HG02763 (cell line): Measurements from ENCODE around the gene NAT8.
"Not testable (repeated sequence)": the region's sequence is repeated elsewhere in the genome, so short reads cannot be mapped to it uniquely, and the experiment has no call there.

Source experiments
- ATAC-seq: cut with Tn5 transposase; IDR thresholded peaks from one replicate; pipeline ENCODE4 v1.9.1; 2021; ENCODE audit warnings: mild to moderate bottlenecking, moderate library complexity; ENCODE audit not compliant: unreplicated experiment

NAT8 gene

DNA sequence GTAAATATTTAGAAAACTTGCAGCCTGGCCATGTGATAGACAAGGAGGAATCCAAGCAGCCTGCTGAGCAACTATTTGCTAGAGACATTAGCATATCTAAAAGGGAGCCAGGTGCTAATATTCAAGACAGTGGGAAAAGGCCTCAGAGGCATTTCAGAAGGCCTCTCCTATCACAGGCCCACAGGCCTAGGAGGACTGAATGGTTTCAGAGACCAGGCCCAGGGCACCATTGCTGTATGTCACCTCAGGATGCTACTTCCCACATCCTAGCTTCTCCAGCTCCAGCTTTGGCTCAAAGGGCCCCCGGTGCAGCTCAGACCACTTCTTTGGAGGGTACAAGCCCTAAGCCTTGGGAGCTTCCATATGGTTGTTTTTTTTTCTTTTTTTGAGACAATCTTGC, 3.8 kb downstream of the NAT8 start:
- ATAC-seq: no peak

DNA sequence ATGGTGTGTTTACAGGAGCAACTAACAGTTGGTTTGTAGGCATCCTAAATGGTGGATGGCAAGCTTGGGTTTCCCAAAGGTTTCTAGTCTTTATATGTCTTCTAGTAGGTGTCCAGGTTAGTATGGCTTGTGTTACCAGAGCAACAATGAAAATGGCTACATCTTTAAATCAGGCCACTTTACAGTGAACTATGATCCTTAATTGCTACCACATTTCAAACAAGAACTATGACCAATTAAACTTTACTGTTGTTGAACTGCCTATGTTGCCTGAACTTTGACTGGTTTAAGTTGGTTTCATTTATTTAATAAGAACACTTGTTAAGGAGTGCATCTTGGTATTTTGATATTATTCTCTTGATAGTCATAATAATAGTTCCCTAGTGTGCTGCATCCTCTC, 5.2 kb downstream of the NAT8 start:
- not testable (repeated sequence) for ATAC-seq

DNA sequence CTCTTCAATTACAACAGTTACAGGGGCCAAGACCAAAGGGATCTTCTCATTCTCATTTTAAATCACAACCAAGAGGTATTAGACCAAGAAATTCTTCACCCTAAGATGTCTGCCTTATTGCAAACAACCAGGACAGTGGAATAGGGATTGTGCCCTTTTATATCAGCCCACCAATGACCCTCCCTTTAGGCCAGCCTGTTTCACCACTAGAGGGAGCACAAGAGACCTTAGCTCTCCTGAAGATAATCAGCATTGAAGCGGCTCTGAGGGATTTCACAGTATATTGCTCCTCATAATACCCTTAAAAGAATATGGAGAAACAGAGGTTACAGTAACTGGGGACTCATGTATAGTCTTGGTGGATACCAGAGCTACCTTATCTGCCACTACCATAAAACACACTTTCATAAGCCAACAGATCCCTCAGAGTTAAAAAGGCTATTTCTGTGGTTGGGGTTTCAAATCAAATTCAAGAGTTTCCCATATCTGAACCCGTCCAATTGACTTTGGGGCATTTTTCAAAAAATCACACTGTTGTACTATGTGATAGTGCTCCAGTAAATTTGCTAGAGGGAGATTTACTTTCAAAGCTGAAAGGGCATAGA, 11.5 kb downstream of the NAT8 start:
- peak; percentile 61 for ATAC-seq

DNA sequence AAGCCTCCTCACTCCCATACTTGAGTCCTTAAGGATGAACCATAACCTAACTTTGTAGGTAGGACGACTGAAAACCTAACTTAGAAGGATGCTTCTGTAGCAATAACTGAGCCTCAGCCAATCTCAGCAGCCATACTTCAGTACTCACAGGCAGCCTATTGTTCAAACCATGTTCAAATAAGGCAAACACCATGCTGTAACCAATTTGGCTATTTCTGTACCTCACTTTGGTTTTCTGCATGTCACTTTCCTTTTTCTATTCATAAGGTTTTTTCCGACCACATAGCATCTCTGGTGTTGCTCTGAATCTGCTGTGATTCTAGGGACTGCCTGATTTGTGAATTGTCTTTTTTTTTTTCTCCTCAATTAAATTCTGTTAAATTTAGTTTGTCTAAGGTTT, 13.7 kb downstream of the NAT8 start:
- ATAC-seq: peak; percentile 53

DNA sequence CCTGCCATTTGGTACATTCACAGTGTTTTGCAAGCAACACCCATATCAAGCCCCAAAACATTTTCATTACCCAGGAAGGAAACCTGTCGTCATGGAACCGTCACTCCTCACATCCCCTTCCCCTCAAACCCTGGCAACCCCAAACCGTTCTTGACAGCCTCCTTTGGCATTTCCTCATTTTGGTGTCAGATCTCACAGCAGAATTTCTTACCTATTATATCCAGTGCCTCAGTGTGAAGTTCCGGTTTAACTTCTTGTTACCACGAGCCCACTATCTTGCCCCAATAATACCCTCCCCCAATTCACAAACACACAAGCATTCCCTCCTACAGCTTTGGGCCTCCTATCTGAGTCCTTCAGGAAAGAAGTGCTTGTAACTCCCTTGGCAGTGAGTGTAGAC, 16.0 kb downstream of the NAT8 start:
- not testable (repeated sequence) for ATAC-seq

DNA sequence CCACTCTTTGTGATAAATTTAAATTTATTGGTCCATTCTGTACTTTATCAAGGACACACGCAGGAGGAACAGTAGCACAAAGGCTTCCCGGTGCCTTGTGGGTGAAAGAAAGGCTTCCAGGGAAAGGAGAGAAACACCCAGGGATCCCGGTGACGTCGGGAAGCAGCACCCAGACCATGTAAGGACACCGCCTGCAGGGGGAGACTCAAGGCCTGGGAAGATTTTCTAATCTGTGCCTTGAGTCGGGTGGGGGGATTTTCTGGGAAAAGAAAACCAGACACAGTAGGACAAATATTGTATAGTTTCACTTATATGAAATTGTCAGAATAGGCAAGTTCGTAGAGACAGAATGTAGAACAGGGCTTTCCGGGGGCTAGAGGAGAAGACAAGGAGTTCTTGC, 17.6 kb downstream of the NAT8 start:
- not testable (repeated sequence) for ATAC-seq

DNA sequence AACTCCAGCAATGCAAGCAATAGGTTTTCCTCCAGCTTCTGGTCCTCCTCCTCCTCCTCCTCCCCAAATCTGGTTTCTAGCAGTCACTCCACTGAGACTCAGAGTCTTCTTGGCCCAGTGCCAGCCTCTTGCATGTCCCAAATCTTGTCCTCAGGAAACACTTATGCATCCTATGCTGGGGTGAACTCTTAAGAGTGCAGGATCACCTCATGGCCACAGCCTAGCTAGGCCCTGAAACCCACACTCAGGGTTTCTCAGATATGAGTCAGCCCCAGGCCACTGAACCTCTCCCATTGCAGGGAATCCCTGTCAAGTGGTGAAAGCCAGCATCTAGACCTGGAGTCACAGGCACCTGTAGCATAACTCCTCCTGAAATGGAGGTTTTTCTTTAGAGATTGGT, 18.2 kb downstream of the NAT8 start:
- not testable (repeated sequence) for ATAC-seq

DNA sequence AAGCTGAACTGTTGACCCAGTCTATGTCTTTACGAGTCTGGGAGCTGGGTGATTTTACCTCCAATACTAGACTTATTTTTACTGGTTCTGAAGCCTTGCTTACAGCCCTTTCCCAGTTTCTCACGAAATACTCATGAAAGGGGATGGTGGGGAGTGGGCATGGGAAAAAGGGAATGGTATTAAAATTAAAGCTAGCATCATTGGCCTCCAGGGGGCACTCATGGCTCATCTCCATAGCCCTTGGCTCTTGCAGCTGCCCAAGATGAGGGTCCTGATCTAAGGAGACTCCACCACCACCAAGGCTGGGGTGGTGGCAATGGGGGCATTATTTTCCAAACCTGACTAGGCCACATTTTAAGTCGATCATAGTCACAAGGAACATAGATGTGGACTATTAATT, 22.3 kb downstream of the NAT8 start:
- ATAC-seq: not testable (repeated sequence)

DNA sequence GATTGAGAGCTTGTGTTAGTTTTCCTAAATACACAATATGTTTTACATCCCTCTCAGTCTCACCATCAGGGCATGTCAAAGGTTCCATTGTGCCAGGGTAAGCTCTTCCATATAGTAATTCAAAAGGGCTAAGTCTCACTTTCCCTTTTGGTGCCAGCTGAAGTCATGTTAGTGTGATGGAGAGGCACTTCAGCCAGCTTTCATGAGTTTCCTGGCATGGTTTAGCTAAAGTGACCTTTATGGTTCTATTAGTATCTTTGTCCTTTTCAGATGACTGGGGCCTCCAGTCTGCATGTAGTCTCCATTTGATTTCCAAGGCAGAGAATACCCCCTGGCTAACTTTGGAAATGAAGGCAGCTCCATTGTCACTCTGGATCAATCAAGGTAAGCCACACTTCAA, 27.2 kb downstream of the NAT8 start:
- ATAC-seq: no peak

DNA sequence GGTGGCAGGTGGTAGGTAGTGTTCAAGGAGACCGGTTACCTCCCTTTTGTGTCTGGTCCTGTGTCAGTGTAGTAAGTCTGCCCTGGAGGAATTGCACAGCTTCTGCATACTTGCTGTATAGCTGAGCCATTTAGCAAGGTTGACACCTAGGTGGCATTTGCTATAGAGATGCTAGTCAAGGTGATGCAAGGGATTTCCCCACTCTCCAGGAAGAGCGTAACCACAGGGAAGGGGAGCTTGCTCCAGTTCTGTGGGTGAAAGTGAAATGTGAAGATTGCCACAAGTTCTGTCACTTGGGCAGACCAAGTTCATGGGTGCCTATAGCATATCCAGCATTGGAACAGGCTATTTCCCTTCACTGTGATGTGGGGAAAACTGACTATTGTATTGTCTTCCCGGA, 28.1 kb downstream of the NAT8 start:
- ATAC-seq: no peak

DNA sequence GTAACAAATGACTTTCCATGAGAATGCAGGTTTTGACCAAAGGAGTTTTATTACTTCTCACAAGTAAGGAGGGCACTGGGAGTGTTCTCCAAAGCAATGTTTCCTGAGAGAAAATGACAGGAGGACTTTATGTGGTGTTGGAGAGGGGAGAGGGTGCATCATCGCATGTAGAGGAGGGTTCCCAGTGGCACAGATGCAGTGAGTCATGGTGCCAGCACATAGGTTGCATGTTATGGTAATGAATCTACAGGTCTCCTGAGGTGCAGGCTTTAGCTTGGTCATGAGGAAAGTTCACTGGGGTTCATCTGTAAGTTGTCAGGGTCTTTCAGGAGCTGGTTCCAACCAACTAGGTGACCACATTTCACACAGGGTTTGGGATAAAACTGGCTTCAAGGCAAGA, 30.4 kb downstream of the NAT8 start:
- no peak for ATAC-seq

DNA sequence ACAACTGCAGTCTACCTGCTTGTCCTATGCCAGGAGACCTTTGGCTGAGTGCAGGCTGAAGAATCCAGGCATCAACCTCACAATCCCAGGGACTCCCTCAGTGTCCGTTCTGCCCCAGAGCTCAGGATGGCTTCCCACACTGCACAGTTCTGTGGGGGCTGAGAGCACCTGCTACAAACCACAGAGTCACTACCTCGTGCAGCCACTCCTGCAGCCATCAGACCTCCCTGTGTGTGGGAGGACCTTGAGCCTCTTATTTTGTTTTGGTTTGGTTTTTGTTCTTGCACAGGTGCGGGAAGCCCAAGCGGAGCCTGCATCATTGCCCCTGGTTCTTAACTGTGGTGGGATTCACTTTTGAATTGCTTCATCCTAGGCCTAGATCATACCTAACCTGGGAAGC, 31.0 kb downstream of the NAT8 start:
- ATAC-seq: peak; percentile 64

DNA sequence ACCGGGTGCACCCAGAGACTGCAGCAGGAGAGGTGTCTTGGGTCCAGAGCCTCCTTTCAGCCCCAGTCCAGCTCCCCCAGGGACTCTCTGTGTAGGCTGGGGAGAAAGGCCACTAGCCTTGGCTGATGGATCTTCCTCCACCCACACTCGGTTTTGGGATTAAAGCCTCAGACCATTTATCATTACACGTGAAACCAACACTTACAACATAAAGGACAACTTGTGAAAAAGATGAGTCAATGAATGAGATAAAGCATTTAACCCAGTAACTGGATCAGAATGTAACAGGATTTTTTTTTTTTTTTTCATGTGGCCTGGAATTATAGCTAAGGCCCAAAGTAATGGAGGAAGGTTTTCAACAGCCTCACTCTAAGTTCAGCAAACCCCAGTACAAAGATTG, 32.1 kb downstream of the NAT8 start:
- ATAC-seq: no peak

DNA sequence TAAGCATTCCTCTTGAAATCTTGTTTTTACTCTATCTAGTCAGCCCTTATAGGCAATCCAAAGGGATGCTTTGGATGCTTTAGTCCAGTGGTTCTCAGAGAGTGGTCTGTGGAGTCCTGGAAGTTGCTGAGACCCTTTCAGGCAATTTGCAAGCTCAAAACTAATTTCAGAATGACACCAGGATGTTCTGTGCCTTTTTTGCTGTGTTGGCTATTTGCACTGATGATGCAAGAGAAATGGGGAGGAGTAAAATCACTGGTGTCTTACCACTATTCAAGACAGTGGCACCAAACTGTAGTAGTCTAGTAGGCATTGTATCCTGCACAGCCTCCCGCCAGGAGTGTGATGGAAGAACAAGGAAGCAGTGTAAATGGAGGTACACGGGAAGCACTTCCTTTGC, 37.6 kb downstream of the NAT8 start:
- not testable (repeated sequence) for ATAC-seq

DNA sequence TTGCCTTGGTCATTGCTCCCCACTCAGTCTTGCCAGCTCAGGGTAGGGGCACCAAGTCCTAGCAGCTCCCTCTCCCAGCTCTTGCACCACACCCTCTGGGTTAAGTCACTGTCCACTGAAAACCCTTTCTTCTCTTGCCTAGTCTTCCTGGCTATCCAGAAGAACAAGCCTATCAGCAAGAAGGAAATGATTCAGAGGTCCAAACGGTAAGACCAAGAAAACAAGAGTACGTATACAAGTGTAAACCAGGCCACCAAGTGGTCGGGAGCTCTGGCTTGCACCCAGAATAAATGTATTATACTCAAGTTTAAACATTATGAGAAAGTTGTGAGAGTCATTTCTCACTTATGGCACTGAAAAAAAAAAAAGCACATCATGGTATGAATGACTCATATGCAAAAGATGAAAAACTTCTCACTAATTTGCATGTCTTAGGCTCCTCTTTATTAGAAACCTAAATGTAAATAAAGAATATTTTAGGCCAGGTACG, 39.1 kb downstream of the NAT8 start:
- ATAC-seq: not testable (repeated sequence)

DNA sequence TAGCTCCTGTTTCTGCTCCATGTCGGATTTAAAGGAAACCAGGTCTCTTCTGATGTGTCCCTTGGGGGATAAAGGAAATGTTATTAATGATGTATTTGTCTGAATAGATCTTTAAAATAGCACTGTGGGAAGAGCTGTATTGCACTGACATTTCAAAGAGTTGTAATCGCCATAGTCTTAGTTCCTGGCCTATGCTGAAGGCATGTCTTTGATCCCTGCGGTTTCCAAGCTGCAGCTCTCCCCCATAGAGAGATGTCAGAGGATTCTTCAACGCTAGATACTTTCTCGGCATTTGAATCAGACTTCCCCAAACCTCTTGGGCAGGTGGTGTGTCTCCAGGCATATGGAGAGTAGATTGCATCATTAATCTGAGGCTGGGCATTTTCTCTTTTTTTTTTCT, 40.4 kb downstream of the NAT8 start:
- ATAC-seq: no peak

DNA sequence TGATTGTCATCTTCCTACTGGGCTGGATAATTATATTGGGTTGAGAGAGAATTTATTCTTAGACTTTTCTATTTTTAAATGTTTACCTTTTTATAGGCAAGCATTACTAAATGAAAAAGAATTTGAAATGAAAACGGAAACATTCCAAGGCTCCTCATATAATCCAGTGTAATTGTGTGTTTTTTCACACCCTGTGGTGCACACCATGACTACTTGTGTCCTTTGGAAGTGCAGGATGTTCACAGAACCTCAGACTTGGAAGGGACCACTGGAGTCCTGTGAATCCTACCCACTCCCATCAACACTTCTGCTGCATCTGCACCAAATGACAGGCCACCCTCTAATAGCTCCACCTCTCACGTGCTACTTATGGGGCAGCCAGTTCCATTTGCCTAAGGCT, 48.0 kb downstream of the NAT8 start:
- no peak for ATAC-seq

DNA sequence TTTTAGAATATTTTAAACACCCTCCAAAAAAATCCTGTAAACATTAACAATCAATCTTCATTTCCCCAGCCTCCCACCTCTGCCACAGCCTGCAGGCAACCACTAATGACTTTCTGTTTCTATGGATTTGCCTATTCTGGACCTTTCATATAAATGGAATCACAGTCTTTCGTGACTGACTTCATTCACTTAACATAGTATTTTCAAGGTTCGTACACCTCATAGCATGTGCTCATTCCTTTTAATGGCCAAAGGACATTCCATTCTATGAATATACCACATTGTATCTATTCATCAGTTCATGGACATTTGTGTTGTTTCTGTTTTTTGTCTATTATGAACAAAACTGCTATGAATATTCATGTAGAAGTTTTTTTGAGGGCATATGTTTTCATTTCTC, 48.5 kb downstream of the NAT8 start:
- no peak for ATAC-seq
